HL-60 (cell line): ENCODE results near the gene IL1RAPL1.

Experiments
- DNase-seq, 2 experiments: peaks; one replicate each; pipeline ENCODE4 v3.0.0-alpha.2; 2010 to 2020; ENCODE audit warnings: low read depth in 1 of 2, low spot score in 1 of 2
- H3K27ac ChIP-seq: fragments of 250-450 bp; sonication (Bioruptor Pico); replicated peaks from 2 replicates; pipeline ENCODE4 v1.5.1; 2020; ENCODE audit warnings: mild to moderate bottlenecking, moderate library complexity
- H3K27me3 ChIP-seq: fragments of 250-450 bp; sonication (Bioruptor Pico); 2 replicates; pipeline ENCODE4 v1.5.1; 2021; ENCODE audit warnings: mild to moderate bottlenecking, moderate library complexity; ENCODE audit not compliant: insufficient read depth, poor library complexity, severe bottlenecking
- H3K4me3 ChIP-seq: replicated peaks from 2 replicates; pipeline ENCODE4 v1.5.1; 2011; ENCODE audit warnings: mild to moderate bottlenecking, control low read depth, low read length; ENCODE audit not compliant: insufficient read depth
- CTCF ChIP-seq: IDR thresholded peaks from one replicate; pipeline ENCODE4 v1.5.1; 2011; ENCODE audit warnings: low read length, control low read depth, inconsistent platforms; ENCODE audit not compliant: insufficient read depth
- GABPA ChIP-seq: IDR thresholded peaks from 2 replicates; pipeline ENCODE4 v1.6.1; 2012; ENCODE audit warnings: low read depth
- POLR2AphosphoS5 ChIP-seq: IDR thresholded peaks from 2 replicates; pipeline ENCODE4 v1.6.1; 2012; ENCODE audit warnings: low read depth
- REST ChIP-seq: IDR thresholded peaks from 2 replicates; pipeline ENCODE4 v1.6.1; 2012; ENCODE audit warnings: low read depth; ENCODE audit not compliant: insufficient replicate concordance
- SPI1 ChIP-seq: IDR thresholded peaks from 2 replicates; pipeline ENCODE4 v1.6.1; 2012; ENCODE audit warnings: low read depth, mild to moderate bottlenecking, borderline replicate concordance

Gene IL1RAPL1

GRCh38 chrX:29419774-29420553 is 832.7 kb downstream of the IL1RAPL1 start:
- TF ChIP-seq REST (no peak), CTCF (no peak), GABPA (no peak), POLR2AphosphoS5 (no peak), SPI1 (no peak)

DNA sequence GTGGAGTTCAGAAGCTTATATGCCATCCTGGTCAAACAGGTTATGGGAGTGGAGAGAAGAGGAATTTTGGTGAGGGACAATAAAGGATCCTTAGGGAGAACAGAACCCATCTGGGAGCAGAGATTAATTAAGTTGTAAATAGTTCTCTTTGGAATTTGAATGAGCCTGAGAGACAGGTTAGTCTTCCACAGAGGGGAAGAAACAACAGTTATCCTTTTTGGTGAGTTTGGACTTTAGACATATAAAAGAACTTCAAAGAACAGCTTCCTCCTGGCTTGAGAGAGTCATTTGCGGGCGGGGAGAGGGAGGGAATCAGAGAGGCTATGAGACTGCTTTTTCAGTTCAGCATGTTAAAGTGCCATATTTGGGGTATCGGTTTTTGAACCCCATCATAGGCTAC is 834.8 kb downstream of the IL1RAPL1 start:
- DNase-seq = no peak
- Histone ChIP-seq H3K27ac (no peak overlapping the region), H3K27me3 (no peaks in the 10 kb centered on the region), H3K4me3 (no peak overlapping the region)
- TF ChIP-seq REST (no peak), GABPA (no peak), SPI1 (no peak), POLR2AphosphoS5 (no peak), CTCF (no peak)

More at GRCh38 chrX:29419774-29420553, 832.7 kb downstream of the IL1RAPL1 start:
- DNase-seq = no peak
- no peak overlapping the region for H3K4me3 ChIP-seq
- H3K27ac ChIP-seq = no peak overlapping the region
- no peaks in the 10 kb centered on the region for H3K27me3 ChIP-seq

- H3K4me3 ChIP-seq = no peak overlapping the region
- no peak for TF ChIP-seq CTCF
- no peak for TF ChIP-seq POLR2AphosphoS5
- no peak for TF ChIP-seq GABPA
- TF ChIP-seq REST = no peak
- no peak for TF ChIP-seq SPI1
- DNase-seq = no peak
- no peak overlapping the region for H3K27ac ChIP-seq
- H3K27me3 ChIP-seq = no peaks in the 10 kb centered on the region
Measured at GRCh38 chrX:29431895-29432294, 844.6 kb downstream of the IL1RAPL1 start.
